GM12891 (cell line): ENCODE data around the gene RNF152.

Experiments used
- POLR2A ChIP-seq: IDR thresholded peaks from 2 replicates; pipeline ENCODE4 v1.6.1; 2011; ENCODE audit warnings: low read depth, low read length, control low read depth
- TAF1 ChIP-seq: IDR thresholded peaks from 2 replicates; pipeline ENCODE4 v1.6.1; 2011; ENCODE audit warnings: low read depth, low read length, control low read depth

DNA sequence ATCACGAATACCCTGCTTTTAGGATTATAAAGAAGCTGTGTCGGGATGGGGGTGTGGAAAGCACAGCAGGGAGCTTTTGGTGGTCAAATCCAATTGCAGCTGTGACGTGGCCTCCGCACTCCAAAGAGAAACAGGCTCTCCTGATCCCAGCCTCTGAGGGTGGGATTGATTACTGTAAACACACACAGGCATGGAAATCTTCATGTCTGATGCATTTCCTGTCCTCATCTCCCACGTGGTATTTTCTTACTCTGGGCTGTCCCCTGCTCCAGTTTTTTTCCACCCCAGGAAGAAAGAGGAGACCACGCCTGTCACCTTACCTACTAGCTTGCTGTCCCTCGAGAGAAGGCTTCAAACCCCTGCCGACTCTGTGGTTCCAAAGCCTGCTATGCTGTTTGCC is 22.7 kb downstream of the RNF152 start:
- no peak for TF ChIP-seq POLR2A
- no peak for TF ChIP-seq TAF1
